ENCODE data around the gene LIMA1.
"Not testable (repeated sequence)": the region's sequence is repeated elsewhere in the genome, so short reads cannot be mapped to it uniquely, and the experiment has no call there.

Gene LIMA1

GRCh38 chr12:50246197-50246865, 37.0 kb downstream of the LIMA1 start:
- DNase-seq = no peak

GRCh38 chr12:50243507-50243906, 39.8 kb downstream of the LIMA1 start:
- DNase-seq = no peak

- DNase-seq = no peak
Observed at GRCh38 chr12:50242751-50243191, 40.5 kb downstream of the LIMA1 start.

DNA sequence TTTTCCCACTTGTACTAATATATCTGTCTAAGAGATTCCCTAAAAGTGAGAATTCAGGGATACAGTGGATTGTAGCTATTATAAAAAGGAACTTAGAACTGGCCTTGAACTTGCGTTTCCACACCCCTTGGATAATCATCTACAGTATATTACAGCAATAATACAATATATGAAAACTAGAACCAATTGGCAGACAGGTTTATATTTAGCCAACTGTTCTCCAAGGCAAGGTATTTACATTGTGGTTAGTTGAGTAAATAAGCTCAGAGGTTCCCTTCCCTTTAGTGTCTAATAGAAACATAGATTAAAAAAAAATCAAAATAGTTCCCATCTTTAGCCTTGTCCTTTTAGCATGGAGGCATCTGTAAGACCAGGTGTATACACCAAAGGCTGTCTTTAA, 42.1 kb downstream of the LIMA1 start:
- peak; percentile 40 for DNase-seq

DNA sequence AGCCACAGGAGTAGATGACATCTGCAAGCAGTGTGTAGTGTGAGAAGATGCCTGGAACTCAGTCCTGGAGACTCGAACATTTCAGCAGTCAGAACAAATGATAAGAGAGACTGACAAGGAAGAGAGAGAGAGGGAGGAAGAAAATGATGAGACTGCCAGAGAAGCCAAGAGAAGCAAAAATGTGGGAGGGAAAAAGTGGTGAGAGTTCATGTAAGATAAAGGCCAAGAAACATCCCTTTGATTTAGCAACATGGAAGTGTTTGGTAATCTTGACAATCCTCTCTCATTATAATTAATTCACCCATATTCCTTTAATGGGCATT, 42.6 kb downstream of the LIMA1 start:
- DNase-seq = no peak

GRCh38 chr12:50240096-50240791, 43.1 kb downstream of the LIMA1 start:
- no peak for DNase-seq

DNA sequence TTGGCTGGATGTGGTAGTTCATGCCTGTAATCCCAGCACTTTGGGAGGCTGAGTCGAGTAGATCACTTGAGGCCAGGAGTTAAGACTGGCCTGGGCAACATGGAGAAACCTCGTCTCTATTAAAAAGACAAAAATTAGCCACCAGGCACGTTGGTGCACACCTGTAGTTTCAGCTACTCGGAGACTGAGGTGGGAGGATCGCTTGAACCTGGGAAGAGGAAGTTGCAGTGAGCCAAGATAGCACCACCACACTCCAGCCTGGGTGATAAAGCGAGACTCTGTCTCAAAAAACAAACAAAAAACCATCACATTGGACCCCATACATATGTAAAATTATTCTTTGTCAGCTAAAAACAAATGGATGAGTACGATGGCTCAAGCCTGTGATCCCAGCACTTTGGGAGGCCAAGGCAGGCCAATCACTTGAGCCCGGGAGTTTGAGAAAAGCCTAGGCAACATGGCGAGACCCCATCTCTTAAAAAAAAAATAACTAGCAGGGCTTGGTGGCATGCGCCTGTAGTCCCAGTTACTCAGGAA, 43.9 kb downstream of the LIMA1 start:
- DNase-seq = no peak

GRCh38 chr12:50234347-50234746, 49.0 kb downstream of the LIMA1 start:
- DNase-seq = no peak

DNA sequence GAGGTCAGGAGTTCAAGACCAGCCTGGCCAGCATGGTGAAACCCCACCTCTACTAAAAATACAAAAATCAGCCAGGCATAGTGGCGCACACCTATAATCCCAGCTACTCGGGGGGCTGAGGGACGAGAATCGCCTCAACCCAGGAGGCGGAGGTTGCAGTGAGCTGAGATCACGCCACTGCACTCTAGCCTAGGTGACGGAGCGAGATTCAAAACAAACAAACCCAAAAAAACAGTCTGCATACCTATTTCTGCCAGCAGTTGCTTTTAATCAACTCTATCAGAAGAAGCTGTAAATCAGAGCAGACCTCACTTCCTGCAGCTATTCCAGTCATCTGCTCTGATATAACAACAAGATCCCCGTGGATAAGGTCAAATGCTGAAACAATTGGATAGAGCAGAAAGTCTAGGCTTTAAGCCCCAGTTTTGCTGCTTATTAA, 50.5 kb downstream of the LIMA1 start:
- no peak for DNase-seq

DNA sequence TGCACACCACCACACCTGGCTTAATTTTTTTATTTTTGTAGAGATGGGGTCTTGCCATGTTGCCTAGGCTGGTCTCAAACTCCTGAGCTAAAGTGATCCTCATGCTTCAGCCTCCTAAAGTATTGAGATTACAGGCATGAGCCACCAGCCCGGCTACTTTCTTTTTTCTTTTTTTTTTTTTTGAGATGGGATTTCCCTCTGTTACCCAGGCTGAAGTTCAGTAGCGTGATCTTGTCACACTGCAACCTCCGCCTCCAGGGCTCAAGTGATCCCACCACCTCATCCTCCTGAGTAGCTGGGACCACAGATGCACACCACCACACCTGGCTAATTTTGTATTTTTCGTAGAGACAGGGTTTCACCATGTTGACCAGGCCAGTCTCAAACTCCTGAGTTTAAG, 51.1 kb downstream of the LIMA1 start:
- DNase-seq = no peak

DNA sequence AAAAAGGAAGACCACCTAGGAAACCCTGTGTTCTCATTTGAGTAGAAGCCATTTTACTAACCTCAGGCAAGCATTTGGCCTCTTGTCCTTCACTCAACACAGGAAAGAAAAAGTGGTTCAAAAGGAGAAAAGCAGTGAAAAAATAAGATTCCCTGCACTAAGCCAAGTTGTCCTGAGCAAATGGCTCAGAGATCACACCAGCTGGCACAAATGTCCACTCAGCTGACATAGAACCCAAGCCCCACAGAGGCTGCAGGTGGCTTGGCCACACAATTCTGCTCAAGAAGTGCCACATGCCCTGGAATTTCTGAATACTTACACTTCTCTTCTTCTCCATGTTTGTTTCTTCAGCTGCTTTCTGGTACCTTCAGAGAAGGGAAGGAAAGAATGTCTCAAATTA, 52.0 kb downstream of the LIMA1 start:
- DNase-seq = no peak

GRCh38 chr12:50230217-50230616, 53.1 kb downstream of the LIMA1 start:
- no peak for DNase-seq

DNA sequence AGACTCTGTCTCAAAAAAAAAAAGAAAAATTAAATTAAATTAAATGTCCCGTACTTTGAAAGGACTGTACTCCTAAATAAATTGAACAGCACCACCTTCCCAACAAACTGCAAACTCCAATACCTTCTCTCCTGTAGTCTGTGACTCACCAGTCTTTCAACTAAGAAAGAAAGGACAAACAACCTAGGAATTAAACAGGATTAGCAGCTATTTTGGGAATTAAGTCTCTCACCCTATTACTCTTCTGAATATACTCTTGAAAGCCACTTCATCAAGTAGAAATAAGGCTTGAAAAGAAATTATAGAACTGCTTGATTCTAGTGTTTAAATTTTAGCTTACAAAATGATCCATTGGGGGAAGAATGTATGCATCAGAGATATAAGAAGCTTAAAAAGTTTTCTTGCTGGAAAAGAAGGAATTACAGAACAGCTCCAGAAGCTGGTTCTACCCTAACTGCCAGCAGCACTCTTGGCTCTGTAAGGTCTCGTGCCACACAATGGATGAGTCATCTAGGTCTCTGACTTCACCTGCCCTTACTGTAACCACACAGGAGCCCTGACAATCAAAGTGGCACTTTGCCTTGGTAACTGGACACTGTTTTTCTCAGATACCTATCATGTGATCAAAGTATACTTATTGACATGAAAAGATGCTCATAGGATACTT, 59.2 kb downstream of the LIMA1 start:
- DNase-seq = no peak

GRCh38 chr12:50222275-50222783, 61.0 kb downstream of the LIMA1 start:
- DNase-seq = no peak

GRCh38 chr12:50221228-50222008, 61.9 kb downstream of the LIMA1 start:
- no peak for DNase-seq

DNA sequence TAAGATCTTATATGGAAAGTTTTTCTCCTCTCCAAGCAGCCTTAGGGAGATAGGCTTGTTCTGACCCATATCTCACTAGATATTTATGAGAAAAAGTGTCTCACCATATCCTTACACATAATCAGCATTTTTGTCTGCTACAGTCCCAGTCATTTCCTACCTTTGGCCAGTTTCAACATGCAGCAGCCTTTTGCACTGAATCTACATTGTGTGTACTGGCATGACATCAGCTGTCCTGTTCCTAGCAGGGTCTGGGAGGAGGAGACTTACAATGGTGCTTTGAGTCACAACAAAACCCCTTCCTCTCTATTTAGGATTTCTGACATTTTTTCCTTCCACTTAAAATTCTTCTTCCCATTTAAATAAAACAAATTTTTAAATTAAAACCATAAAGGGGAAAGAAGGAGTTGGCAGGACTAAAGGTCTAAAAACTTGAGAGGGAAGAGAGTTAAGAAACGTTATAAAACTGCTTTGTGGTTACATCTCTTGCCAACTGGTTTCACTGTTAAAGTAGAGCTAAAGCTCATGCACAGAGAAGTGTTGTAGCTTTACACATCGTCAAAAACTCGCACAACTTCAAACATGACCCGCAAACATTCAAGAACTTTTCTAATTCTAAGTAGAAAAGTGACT, 62.8 kb downstream of the LIMA1 start:
- no peak for DNase-seq

DNA sequence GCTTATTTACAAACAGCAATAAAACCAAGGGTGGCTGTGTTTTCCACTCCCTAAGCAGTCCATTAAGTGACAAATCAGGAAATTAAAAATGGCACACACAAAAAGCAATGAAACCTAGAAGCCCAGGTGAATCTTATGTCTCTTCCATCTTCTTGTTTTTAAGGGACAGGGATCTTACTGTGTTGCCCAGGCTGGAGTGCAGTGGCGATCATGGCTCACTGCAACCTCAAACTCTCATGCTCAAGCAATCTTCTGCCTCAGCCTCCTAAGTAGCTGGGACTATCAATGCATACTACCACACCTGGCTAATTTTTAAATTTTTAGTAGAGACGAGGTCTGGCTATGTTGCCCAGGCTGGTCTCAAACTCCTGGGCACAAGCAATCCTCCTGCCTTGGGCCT, 63.8 kb downstream of the LIMA1 start:
- no peak for DNase-seq

GRCh38 chr12:50219001-50219400, 64.3 kb downstream of the LIMA1 start:
- DNase-seq = not testable (repeated sequence)

GRCh38 chr12:50218386-50218785, 64.9 kb downstream of the LIMA1 start:
- DNase-seq = no peak

DNA sequence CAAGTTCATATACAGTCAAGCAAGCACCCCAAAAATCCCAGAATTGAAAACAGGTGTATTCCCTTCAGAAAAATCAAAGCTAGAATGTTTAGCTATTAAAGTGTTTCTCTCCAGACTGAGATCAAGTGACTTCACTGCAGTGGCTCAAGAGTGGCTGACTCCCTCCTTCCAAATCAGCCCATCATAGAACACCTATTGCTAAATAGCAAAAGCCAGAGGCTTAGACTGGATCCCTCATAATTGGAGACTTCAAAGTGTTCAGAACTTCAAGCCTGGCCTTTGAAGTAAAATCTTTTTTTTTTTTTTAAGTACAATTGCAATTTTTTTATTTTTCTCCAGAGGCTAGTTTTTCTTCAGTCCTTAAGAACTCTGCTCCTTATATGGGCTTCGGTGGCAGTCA, 66.1 kb downstream of the LIMA1 start:
- no peak for DNase-seq

DNA sequence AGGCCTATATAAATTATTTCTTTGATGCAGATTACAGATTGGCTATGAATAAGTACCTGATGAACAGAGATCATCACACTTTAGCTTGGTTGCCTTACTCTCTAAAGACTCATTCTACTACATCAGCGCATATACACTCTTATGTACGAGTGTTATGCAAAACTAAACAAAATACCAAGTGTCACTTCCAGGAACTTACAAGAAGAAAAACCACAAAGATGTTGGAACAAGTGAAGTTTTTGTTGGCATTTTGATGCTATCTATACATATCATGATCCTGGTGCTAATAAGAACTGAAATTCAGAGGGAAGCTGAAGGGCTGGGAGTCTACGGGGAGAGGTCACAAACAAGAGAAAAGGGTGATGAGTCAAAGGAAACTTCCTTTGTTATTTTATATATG, 68.3 kb downstream of the LIMA1 start:
- no peak for DNase-seq

- no peak for DNase-seq
Observed at GRCh38 chr12:50214018-50214417, 69.3 kb downstream of the LIMA1 start.

DNA sequence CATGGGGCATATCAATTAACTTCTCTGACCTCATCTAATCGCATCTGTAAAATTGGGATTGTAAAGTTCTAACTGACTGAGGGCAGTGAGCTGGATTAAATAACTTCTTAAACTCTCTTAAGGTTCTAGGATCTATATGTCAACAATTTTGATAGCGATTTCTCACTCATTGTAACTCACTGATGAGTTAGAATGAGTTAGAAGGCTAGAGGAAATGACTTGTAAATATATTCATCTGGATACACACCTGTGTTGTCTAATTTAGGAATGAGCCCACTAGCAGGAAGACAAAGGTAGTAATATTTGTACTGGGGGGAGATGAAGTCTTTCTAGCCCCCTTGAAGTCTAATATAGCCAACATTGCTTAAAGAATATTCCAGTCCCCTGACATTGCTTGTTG, 69.9 kb downstream of the LIMA1 start:
- DNase-seq = no peak
